Astrocyte (in vitro differentiated cells and primary cell): ENCODE measurements around the gene MTA1. TPM values are rescaled to one million over a fixed set of nuclear protein-coding genes. Genes with fewer than 3 reads are reported as not detected.

ENCODE experiments used
- DNase-seq: peaks from one replicate; pipeline ENCODE4 v3.0.0-alpha.2; 2010; ENCODE audit warnings: low read depth
- FAIRE-seq: peaks from 2 replicates; lab custom pipeline; 2011; peaks lifted over from hg19 to GRCh38; lab: Jason Lieb, UNC
- H2AFZ ChIP-seq: 2 replicates; pipeline ENCODE4 v1.6.0; 2012; ENCODE audit warnings: low read depth, low read length, inconsistent platforms
- H3K27ac ChIP-seq: 2 replicates; pipeline ENCODE4 v1.5.1; 2011; ENCODE audit warnings: low read depth, low read length, inconsistent platforms
- H3K27me3 ChIP-seq: 2 replicates; pipeline ENCODE4 v1.6.0; 2011; ENCODE audit warnings: low read length, inconsistent platforms; ENCODE audit not compliant: insufficient read depth
- H3K36me3 ChIP-seq: 2 replicates; pipeline ENCODE4 v1.5.1; 2011; ENCODE audit warnings: low read length, inconsistent platforms; ENCODE audit not compliant: insufficient read depth
- H3K4me1 ChIP-seq: 2 replicates; pipeline ENCODE4 v1.5.1; 2011; ENCODE audit warnings: low read length, inconsistent platforms; ENCODE audit not compliant: insufficient read depth
- H3K4me2 ChIP-seq: 2 replicates; pipeline ENCODE4 v1.6.0; 2012; ENCODE audit warnings: low read length, inconsistent platforms
- H3K4me3 ChIP-seq: 2 replicates; pipeline ENCODE4 v1.5.1; 2011; ENCODE audit warnings: low read depth, mild to moderate bottlenecking, low read length, inconsistent platforms; ENCODE audit not compliant: insufficient read depth
- H3K79me2 ChIP-seq: 2 replicates; pipeline ENCODE4 v1.6.0; 2012; ENCODE audit warnings: mild to moderate bottlenecking, low read length, inconsistent platforms; ENCODE audit not compliant: insufficient read depth
- H3K9ac ChIP-seq: 2 replicates; pipeline ENCODE4 v1.6.0; 2012; ENCODE audit warnings: mild to moderate bottlenecking, low read length, inconsistent platforms
- H3K9me3 ChIP-seq: 2 replicates; pipeline ENCODE4 v1.5.1; 2012; ENCODE audit warnings: low read depth, mild to moderate bottlenecking, low read length, inconsistent platforms; ENCODE audit not compliant: insufficient read depth
- H4K20me1 ChIP-seq: 2 replicates; pipeline ENCODE4 v1.6.0; 2012; ENCODE audit warnings: low read length, inconsistent platforms; ENCODE audit not compliant: insufficient read depth
- H3K27ac Mint-ChIP-seq: one replicate; pipeline ENCODE4 v1.8.0; 2021; ENCODE audit warnings: mild to moderate bottlenecking, mixed read lengths; ENCODE audit not compliant: unreplicated experiment
- H3K27me3 Mint-ChIP-seq: one replicate; pipeline ENCODE4 v1.8.0; 2021; ENCODE audit warnings: low read depth, mixed read lengths; ENCODE audit not compliant: unreplicated experiment
- H3K36me3 Mint-ChIP-seq: one replicate; pipeline ENCODE4 v1.8.0; 2021; ENCODE audit warnings: low read depth, mixed read lengths; ENCODE audit not compliant: unreplicated experiment
- H3K4me1 Mint-ChIP-seq: one replicate; pipeline ENCODE4 v1.8.0; 2021; ENCODE audit warnings: low read depth, mixed read lengths; ENCODE audit not compliant: unreplicated experiment
- H3K4me3 Mint-ChIP-seq: one replicate; pipeline ENCODE4 v1.8.0; 2021; ENCODE audit warnings: mild to moderate bottlenecking, moderate library complexity, mixed read lengths; ENCODE audit not compliant: unreplicated experiment
- H3K9me3 Mint-ChIP-seq: one replicate; pipeline ENCODE4 v1.8.0; 2021; ENCODE audit warnings: mild to moderate bottlenecking, mixed read lengths; ENCODE audit not compliant: unreplicated experiment
- CTCF ChIP-seq: IDR thresholded peaks from 2 replicates; pipeline ENCODE4 v1.5.1; 2011; ENCODE audit warnings: low read depth, mild to moderate bottlenecking, inconsistent platforms, low read length, moderate library complexity; ENCODE audit not compliant: insufficient read depth
- EZH2 ChIP-seq: IDR thresholded peaks from 2 replicates; pipeline ENCODE4 v1.6.1; 2012; ENCODE audit warnings: mild to moderate bottlenecking, low read length, inconsistent platforms; ENCODE audit not compliant: insufficient read depth
- total RNA-seq: library from RNA; stranded (reverse); gene quantifications from 2 replicates; pipeline ENCODE4 v1.2.1, GENCODE V29; 2021

Gene MTA1
- total RNA-seq, 1 donor from 2014 or later = 111 TPM

- Histone ChIP-seq H3K27me3 (no peaks in the 10 kb centered on the region), H3K4me3 (no peak overlapping the region), H3K9me3 (no peaks in the 10 kb centered on the region), H3K79me2 (peaks cover 92% of the 10 kb centered on the region), H3K9ac (no peak overlapping the region), H3K36me3 (no peaks in the 10 kb centered on the region), H3K27ac (no peak overlapping the region), H2AFZ (no peak overlapping the region), H3K4me1 (peaks cover 21% of the 10 kb centered on the region), H4K20me1 (peaks cover 75% of the 10 kb centered on the region), H3K4me2 (no peak overlapping the region)
- FAIRE-seq (no peak), DNase-seq (no peak)
- H3K4me1 Mint-ChIP-seq = peaks cover 6% of the 10 kb centered on the region
- peaks cover 1% of the 10 kb centered on the region for H3K27me3 Mint-ChIP-seq
- peaks cover 11% of the 10 kb centered on the region for H3K36me3 Mint-ChIP-seq
- H3K4me3 Mint-ChIP-seq = no peak overlapping the region
- no peak for TF ChIP-seq EZH2
- TF ChIP-seq CTCF = no peak
- no peak overlapping the region for H3K27ac Mint-ChIP-seq
- H3K9me3 Mint-ChIP-seq = no peaks in the 10 kb centered on the region
These were observed 4.0 kb downstream of the MTA1 start for GRCh38 chr14:105423488-105424195.

DNA sequence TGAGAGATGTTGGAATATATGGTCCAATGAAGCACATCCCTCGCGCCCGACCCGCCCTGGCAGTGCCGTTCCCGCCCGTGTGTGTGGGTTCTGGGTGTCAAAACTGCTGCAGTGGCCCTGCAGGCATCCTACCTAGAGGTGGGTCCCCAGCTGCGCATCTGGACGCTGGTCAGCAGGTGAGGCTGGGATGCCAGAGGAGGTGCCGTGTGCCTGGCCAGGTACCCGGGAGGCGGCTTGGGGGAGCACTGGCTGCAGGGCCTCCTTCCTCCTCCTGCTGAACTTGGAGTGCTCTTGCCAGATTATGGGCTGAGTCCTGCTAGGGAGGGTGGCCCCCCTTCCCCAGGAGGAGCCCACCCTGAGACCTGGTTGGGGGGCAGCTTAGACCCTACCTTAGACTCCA, 5.2 kb downstream of the MTA1 start:
- Histone ChIP-seq H3K9ac (no peak overlapping the region), H3K4me3 (no peak overlapping the region), H3K4me2 (no peak overlapping the region), H3K9me3 (no peaks in the 10 kb centered on the region), H4K20me1 (peaks cover 81% of the 10 kb centered on the region), H3K27me3 (no peaks in the 10 kb centered on the region), H3K36me3 (no peaks in the 10 kb centered on the region), H3K4me1 (peaks cover 13% of the 10 kb centered on the region), H3K79me2 (peaks cover 91% of the 10 kb centered on the region), H2AFZ (no peak overlapping the region), H3K27ac (no peak overlapping the region)
- peaks cover 11% of the 10 kb centered on the region for H3K36me3 Mint-ChIP-seq
- H3K4me3 Mint-ChIP-seq = no peak overlapping the region
- H3K4me1 Mint-ChIP-seq = peaks cover 6% of the 10 kb centered on the region
- DNase-seq (no peak), FAIRE-seq (no peak)
- no peak for TF ChIP-seq CTCF
- TF ChIP-seq EZH2 = no peak
- no peak overlapping the region for H3K27ac Mint-ChIP-seq
- H3K9me3 Mint-ChIP-seq = no peaks in the 10 kb centered on the region
- no peaks in the 10 kb centered on the region for H3K27me3 Mint-ChIP-seq

DNA sequence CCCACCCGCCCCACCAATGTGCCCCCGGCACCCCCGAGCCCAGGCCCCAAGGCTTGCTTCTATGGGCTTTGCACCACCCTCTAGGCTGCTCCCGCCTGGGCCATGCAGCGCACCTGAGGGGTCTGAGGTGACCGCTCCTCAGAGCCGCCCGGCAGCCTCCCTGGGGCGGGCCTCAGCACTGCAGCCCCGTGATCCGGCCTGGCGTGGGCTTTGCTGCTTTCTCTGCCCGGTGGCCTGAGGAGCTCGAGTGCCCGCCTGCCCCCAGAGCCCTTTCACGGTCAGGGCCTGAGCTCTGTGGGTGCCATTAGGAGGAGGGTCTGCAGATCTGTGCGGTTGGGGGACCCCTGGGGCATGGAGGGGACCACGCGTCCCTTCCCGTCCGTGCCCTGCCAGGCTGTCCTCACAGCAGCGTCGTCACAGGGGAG, 6.2 kb downstream of the MTA1 start:
- no peak overlapping the region for H2AFZ ChIP-seq
- H3K27ac Mint-ChIP-seq = no peak overlapping the region
- H3K27ac ChIP-seq = no peak overlapping the region
- H3K4me3 ChIP-seq = no peak overlapping the region
- no peak overlapping the region for H3K4me3 Mint-ChIP-seq
- peaks cover 14% of the 10 kb centered on the region for H3K36me3 Mint-ChIP-seq
- H3K36me3 ChIP-seq = no peaks in the 10 kb centered on the region
- H3K4me1 Mint-ChIP-seq = peaks cover 11% of the 10 kb centered on the region
- H3K9ac ChIP-seq = no peak overlapping the region
- TF ChIP-seq EZH2 = no peak
- no peak for TF ChIP-seq CTCF
- H3K4me1 ChIP-seq = peaks cover 17% of the 10 kb centered on the region
- no peaks in the 10 kb centered on the region for H3K27me3 ChIP-seq
- peaks cover under 1% of the 10 kb centered on the region for H3K9me3 Mint-ChIP-seq
- peaks cover 87% of the 10 kb centered on the region for H4K20me1 ChIP-seq
- peaks cover 93% of the 10 kb centered on the region for H3K79me2 ChIP-seq
- H3K27me3 Mint-ChIP-seq = no peaks in the 10 kb centered on the region
- H3K4me2 ChIP-seq = no peak overlapping the region
- no peaks in the 10 kb centered on the region for H3K9me3 ChIP-seq
- no peak for DNase-seq
- no peak for FAIRE-seq
